Measurements from ENCODE around the gene PTPRF.

The PTPRF gene

DNA sequence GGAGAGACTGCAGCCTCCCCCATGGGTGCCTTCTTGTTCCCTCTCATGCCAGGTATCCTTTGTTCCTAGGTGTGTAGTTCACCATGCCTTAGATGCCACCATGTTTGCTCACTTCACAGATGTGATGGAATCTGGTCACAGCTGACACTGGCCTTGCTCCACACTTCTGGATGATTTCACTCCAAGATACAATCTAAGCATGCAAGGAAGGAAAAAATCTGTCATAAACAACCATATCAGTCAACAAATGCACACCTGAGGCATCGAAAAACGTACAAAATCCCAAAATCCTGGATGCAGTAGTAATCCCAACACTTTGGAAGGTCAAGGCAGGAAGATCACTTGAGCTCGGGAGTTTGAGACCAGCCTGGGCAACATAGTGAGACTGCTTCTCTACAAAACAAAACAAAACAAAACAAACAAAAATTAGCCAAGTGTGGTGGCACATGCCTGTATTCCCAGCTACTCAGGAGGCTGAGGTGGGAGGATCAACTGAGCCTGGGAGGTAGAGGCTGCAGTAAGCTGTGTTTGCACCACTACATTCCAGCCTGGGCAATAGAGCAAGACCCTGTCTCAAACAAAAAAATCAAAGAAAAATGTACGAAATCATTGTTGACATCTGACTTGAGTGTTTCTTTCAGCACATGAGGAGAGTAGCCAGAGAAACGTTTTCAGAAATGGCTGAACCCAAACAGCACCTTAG lies 17.1 kb upstream of the PTPRF start:
- no peak for DNase-seq

DNA sequence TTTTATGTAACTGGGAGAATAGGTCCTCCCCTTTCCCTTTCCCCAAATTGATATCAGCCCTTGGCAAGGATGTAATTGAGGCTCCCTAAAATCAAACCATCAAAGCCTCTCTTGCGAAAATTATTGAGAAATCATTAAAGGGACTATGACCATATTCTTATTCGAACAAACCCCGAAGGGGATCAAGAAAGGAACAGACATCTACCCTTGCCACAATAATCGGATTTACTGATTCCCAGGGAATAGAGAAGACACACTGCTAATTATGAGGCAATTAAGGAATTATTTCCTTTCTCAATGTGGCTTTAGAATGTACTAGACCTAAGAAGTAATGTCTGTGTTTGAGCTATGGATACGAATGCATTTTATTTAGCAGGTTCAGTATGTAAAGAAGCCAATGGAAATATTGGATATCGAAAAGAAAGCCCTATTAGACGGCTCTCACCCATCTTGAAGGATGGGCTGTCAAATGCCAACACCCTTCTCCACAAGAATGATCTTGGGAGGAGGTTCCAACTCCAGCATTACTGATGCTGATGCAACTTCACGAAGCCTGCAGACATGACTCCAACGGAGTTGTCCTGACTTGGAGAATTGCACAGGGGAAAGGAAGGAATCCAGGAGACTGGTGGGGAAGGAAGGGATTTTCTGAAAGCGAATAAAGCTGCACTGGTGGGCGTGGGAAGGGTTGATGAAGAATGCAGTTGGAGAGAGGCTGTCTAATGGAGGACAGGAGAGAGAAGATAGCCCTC lies 11.6 kb upstream of the PTPRF start:
- DNase-seq, result no peak

DNA sequence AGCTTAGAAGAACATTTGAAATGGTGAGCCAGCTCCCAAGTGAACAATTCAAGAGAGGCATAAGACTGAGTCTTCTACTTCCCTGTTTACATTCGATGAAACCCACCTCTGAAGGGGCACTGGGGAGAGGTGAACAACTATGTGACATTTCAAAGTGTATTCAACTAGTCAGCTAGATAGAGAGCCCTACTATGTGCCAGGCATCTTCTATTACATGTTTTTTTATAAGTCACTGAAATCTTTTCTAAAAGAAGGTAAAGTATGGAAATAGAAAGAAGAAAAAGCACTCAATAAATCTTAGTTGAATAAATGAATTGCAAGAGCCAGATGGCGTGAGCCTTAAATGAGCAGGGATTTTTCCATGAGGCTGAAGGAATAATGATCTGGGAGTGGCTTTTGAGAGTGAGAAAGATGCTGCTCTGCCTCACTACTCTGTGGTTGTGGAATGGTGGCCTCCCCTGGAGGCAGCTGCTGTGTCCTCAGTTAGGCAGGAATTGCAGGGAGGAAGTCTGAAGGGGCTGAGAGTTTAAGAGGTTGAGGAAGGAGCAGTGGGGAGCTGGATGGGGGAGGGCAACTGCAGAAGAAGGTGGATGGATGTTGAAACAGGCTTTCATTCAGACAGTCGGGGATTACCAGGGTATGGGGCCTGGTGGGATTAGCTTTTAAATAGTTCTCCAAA lies 10.4 kb upstream of the PTPRF start:
- no peak for DNase-seq

DNA sequence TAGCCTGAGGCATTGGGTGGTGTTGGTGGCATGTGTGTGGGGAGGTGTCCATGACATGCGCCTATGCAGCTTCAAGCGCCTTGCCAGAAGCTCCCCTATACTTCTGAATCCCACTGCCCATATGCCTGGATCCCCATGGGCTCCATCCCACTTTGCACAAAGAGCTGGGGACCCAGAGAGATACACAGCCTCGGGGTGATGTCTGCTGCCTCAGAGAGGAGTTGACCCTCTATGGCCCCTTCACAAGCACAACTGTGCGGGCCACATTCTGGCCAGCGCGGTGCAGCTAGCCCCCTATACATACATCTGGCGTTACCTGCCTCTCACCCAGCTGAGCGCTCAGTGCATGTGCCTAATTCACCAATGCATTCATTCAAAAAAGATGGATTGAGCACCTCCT lies 9.6 kb upstream of the PTPRF start:
- DNase-seq, result no peak

DNA sequence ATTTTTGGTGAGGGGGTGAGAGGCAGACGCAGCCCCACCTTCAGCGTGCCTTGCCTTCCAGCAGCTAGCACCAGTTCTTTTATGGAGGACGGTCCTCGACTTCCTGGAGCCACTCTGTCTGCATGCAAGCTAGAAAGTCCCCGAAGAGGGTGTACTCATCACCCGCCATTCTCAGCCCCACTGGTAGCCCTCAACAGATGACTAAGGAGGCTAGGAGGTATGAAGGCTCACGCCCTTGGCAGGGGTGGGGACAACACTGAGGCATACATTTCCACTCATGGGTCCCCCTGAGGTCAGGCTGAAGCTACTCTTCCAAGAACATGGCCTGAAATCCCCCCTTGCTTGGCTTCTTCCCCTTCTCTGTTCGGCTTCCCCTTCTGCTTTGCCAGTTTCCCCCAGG lies 8.9 kb upstream of the PTPRF start:
- DNase-seq, result no peak

DNA sequence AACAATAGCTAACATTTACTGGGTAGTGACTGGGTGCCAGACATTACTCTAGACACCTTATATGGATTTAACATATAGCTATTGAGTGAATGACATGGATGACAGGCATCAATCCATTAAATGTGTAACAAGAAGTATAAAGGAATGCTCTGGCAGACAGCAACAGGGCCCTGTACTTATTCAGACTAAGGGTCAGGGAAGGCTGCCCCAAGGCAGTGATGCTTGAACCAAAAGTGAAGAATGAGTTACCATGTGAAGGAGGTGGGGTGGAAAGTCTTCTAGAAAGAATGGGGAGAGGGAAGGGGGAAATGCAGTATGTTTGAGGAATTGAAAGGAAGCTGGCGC lies 8.3 kb upstream of the PTPRF start:
- no peak for DNase-seq

DNA sequence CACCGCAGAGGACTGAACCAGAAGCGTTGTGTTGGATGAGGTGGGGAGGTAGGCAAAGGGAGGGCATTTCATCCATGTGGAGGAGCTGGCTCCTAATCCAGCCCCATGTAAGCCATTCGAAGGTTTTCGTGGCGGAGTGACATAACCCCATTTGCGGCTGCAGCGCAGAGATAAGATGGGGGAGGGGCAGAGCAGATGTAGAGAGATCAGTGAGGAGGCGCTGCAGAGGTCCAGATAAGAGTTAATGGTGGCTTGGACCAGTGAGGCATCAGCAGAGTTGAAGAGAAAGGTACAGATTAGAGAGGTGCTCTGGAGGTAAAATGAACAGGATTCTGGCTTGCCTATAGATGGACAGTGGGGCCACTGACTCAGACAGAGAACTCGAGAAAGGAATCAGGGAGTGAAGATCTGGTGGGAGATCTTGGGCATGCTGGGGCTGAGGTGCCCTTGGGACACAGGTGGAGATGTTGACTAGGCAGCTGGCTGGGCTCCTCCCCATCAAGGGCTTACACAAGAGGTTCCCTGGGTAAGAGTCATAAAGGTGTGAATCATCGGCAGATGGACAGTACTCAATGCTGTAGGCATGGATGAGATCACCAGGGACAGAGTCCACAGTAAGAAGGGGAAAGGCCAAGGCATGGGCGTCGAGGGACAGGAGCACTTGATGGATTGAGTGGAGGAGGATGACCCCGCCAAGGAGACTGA lies 7.8 kb upstream of the PTPRF start:
- no peak for DNase-seq

DNA sequence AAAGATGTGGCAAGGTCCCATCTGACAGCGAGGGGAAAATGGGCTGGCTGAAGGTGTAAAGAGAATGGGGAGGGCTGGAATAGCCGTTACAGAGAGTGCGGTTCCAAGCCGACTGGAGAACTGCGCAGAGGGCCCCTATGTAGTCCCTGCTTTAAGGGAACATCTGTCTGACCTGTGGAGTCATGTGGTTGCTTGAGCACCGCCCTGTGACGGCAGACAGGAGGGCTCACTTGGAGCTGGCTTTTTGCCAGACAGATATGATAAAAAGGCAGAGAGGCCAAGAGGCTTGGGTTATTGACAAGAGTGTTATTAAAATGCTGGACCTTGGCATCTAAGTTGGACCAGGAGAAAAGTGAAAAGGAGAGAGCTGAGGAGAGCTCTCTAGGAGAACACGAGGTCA lies 5.9 kb upstream of the PTPRF start:
- no peak for DNase-seq

DNA sequence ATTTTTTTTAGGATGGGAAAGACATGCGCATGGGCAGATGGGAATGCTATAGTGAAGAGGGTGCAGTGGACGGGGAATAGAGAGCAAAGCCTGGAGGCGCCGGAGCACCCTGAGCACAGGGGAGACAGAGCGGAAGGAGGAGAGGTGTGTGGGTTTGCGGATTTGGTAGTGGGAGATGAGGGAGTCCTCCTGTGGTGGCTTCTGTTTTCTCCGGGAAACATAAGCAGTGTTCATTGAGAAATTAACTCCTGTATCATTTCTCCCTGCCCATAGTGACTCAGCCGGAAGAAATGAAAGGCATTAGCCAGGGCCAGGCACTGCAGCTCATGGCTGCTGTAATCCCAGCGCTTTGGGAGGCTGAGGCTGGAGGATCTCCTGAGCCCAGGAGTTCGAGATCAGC lies 4.7 kb upstream of the PTPRF start:
- DNase-seq, result no peak

DNA sequence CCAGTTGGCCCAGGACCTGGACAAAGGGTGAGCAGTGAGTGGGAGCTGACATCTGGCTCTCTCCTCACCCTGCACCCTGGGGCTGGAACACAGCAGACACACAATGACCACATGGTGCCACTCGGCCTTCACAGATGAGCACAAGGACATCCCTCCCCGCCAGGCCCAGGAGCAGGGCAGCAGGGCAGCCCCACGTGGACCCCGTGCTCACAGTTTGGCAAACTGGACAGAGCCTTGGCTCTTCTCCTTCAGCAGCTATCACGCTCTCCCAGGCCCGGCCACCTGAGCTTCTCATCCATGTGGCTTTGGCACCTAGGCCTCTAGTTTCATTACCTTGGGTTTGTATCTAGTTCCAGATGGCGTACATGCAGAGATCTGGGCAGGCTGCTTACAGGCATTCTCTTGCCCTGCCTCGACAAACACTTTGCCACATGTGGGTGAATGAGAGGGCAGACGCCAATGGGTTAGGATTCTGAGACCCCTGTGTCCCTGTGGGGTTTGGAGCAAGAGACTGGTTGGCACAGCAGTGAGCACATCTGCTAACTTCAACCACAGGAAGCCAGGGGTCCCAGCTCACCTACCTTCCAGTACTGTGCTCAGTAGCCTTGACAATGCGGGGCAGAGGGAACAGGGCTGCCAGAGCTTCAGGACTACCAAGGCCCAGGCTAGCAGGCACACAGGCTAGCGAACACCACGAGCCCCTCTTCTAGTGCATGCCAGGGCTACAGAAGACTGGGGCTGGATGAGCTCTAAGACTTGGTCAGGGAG lies 3.4 kb upstream of the PTPRF start:
- DNase-seq, result no peak

DNA sequence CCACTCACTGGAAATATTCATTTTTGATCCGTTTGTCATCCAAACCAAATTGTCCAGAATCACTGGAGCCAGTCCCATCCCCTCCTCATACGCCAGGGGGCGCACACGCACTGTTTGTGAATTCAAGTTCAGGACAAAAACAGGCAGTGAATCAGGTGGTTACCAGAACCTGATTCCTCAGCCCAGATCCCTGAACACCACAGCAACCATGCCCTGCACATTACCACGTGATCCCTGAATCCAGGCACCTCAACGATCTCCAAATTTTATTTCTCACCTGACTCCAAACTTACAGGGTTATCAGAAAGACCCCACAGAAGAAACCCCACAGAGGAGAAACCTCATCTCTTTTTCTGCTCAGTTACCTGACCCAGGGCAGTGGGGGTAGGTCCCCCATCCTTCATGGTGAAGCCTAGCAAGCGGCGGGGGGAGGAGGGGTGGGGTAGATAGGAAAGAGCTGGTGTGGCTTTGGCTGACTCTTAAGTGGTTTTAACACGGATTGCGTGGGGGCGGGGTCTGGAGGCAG lies 1.4 kb upstream of the PTPRF start:
- peak; percentile 81 for DNase-seq

DNA sequence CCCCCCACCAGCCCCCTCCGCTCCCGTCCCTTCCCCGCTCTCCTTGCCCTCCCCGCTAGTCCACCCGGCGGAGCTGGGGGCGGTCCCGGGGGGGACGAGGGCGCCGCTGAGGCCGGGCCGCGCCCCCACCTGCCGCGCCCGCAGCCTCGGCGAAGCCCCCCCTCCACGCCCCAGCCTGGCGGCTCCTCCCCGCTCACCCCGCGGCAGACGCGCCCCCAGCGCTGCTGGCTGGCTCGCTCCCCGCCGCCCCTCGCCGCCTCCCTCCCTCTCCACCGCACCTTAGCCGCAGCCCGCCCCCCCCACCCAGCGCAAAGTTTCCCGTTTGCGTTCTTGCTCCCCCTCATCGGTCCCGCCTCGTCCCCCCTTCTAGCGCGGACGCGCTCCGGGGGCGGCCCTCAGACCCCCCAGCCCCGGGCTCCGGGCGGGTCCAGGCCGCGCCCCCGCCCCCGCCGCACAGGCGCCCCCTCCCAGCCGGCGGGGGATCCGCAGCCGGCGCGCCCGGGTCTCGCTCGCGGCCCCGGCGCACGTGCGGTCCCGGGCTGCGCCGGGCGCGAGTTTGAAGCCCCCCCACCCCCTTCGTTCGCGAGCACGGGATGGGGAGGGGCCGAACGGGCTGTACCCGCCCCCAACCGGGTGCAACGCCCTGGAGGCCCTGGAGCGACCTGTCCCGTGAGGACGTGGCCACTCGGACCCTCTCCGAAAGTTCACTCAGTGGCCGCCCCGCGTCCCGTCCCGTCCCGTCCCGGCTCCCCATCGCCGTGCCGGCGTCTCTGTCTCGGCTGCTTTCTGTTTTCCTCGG lies 623 bp downstream of the PTPRF start:
- peak; percentile 6 for DNase-seq

DNA sequence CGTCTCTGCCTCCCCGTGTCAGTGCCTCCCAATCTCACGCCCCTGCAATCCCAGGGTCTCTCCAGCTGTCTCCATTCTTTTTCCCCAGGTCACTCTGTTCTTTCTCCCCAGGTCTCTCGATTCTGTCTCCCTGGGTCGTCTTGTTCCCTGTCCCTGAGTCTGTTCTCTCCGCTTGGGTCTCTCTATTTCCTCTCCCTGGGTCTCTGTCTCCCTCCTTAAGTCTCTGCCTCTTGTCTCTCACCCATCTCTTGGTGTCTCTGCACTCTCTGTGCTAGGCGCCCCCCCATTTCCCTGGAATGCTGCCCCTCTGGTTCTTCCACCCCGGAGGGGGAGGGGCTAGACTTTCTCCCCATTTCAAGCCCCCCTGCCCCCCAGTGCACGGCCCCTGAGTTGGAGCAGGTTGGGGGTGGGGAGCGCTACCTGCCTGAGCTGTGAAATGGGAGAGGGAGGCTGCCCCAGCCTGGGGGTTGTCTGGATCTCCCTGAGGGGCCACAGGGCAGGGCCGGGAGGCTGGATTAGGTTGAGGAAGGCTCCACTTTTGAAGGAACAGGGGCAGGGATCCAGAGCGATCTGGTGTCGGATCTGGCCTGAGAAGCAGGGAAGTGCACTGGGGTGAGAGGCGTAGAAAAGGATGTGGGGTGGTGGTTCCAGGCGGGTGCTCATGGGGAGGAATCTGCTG lies 1.4 kb downstream of the PTPRF start:
- DNase-seq, result no peak

DNA sequence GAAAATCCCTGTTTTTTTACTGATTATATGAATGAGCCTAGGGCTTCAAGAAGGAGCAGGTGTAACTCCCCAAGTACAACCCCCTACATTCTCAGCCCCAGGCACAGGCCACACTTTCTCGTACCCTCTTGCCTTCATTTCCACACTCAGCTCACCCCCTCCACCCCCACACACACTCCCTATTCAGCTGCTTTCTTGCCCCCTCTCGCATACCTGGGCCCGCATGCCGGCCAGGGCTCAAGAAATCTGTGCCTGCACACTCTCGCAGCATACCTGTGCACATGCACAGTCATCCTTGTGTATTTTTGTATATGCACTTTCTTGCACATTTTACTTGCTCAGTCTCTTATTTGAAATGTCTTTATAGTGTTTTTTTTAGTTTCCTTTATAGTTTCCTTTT lies 2.0 kb downstream of the PTPRF start:
- no peak for DNase-seq

DNA sequence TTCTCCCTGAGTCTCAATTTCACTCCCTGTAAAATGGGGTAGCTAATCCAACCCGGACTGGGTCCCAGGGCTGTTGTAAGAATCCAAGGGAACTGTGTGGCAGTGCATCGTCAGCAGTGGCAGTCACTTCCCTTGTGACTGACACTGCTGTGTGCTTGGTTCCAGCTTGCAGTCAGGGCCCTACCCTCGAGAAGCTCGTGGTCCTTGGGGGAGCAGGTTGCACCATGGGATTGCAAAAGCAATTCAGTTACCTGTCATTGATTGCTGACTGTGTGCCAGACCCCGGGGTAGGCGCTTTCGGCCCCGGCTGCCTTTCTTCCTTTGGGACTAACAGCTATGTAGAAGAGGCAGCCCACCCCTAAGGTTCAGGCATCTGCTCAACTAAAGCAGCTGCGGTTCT lies 2.9 kb downstream of the PTPRF start:
- no peak for DNase-seq

DNA sequence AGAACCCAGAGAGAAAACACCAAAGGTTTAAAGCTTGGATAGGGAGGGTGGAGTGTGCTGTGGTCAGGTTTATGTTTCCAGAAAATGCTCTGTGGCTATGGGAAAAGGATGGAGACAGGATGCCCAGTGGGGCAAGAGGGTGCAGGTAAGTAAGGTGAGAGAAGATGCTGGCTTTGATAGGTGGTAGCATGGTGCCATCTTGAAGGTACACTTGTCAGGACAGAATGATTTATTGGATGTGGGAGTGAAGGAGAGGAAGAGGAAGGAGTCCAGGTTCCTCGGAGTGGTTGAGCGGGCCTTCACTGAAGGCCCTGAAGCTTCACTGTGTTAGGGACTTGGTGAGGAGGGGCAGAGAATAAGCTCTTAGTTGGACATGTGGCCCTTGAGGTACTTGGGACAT lies 3.6 kb downstream of the PTPRF start:
- DNase-seq, result no peak

DNA sequence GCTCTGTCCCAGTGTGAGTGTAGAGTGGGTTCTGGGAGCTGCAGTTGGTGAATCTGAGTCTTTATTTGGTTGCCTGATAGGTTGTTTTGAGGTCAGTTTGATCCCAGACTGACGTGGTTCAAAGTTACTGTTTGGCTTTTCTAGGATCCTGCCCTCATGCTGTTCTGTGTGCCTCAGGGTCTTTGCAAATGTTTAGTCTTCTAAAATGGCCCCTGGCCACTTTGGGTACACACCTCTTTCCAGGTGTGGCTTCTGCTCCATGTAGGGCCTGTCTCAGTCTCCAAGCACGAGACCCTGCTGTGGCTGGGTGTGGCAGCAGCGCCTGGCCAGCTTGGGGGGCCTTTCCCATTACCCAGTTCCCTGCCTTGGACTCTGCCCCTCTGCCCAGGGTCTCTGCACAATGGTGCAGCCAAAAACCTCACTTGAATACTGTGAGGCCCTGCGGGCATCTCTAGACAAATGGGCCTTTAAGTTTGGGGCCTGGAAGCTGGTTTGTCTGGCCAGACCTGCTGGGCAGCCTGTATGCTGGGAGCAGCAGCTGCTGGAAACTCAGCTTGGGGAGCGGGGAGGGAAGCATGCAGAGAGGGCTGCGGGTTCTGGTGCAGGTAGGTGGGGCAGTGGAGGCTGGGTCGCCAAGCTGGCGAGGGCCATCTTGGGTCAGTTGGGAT lies 5.6 kb downstream of the PTPRF start:
- no peak for DNase-seq

DNA sequence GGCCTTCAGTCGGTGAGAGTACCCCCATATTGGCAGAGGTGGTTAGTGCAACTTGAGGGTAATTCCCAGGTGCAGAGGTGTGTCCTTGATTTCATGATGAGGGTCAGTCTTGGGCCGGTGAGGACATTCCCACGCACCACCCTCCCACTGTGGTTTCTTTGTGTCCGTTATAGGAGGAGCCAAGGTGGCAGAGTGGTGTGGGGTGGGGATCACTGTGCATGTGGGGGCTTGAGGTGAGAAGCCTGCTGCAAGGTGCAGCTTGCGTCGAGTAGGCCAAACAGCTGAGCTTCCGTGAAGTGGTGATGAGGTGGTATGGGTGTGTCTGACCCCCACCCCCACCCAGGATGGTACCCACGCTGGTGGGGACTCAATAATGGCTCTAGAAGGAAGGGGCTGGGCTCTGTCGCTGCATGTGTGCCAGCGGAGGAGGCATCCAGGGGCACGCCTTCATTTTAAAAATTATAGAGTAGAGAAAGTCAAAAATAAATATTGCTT lies 6.2 kb downstream of the PTPRF start:
- DNase-seq, result no peak

DNA sequence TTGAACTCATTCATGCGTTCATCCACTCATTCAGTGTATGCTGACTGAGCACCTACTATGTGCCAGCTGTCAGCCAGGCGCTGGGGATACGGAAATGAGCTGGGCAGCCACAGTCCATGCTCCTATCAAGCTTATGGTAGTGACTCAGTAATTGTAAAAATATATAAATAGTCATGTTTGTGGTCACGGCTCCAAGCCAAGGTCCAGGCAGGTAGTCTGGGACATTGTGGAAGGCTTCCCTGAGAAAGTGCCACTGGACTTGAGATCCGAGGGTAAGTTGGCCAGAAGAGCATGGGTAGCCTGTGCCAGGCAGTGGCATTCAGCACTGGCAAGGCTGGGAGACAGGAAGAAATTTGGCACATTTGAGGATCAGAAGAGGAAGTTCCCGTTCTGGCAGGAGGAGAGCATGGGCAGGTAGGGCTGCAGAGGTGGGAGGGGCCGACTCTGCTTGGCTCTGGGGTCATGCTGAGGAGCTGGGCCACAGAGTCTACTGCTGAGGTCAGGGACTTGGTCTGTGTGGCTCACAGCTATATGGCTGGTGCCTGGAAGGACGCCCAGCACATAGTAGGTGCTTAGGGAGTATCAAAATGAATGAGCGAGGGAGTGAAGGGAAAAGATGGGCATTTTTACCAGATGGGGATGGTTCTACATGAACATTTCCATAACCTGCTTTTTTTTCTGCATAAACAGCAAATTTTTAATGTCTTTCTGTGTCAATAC lies 6.9 kb downstream of the PTPRF start:
- DNase-seq, result no peak

DNA sequence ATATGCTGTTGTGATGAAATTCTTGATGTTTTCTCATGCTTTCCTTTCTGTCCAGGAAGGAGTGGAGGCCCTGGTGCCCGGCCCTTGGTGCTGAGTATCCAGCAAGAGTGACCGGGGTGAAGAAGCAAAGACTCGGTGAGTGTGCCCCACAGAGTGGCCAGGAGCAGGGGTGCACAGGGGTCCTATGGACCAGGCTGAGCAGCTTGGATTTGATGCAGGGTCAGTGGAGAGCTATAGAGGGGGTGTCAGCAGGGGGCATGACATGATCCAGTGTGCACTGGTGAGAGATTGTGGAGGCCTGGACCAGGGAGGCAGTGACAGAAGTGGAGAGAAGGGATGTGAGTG lies 7.4 kb downstream of the PTPRF start:
- DNase-seq, result no peak

All from activated naive CD4-positive, alpha-beta T cell treated with Interleukin-2 at 50 U/mL for 16 hours (primary cell).